Stimulated activated naive CD4-positive, alpha-beta T cell treated with Interleukin-2 at 50 U/mL for 16 hours (primary cell): ENCODE results near the gene DLX6.

Source experiments
- DNase-seq: peaks from one replicate; lab custom pipeline; 2025; lab: John Stamatoyannopoulos, UW

DLX6 gene

DNA sequence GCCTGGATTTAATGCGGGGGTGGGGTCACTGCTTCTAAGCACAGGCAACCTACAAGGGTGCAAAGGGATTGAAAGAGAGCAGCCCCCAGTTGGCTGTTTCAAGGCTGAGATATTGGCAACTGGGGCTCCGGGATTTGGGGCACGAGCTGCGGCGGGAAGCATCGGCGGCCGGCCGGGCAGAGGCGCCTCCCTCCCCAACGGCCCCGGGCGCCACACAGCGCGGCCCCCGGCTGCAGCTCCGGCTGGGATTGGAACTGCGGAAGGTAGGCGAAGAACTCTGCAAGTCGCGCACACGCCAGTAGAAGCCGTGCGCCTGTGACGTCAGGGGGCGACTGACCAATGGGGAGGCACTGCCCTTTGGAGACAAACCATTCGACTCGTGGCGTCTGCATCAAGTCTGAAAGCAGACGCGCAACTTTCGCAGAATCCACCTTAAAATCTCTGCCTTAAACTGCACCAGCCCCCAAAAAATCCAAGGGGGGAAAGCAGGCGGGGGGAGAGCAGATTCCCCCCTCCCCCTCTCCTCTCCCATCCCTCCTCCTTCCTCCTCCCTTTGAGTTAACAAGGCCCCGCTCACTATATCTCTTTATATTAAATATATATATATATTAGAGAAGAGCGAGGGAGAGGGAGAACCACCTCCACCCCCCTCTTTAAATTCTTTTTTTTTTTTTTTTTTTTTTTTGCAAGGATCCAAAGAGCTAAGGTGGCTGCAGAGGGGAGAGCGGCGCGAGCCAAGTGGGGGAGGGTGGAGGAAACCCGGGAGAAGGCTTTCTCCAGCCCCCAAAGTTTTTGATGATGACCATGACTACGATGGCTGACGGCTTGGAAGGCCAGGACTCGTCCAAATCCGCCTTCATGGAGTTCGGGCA lies at the start of gene DLX6:
DLX6 (plus strand) TSS at position 371 of the 872 bp plus-strand sequence; CDS start at position 796, 425 bp downstream.
- no peak for DNase-seq

GRCh38 chr7:96959135-96959534 lies 46.2 kb upstream of the DLX6 start:
- DNase-seq: no peak

- no peak for DNase-seq
These were observed 43.0 kb upstream of the DLX6 start for GRCh38 chr7:96962221-96962885.

GRCh38 chr7:96968981-96969380 lies 36.4 kb upstream of the DLX6 start:
- no peak for DNase-seq

DNA sequence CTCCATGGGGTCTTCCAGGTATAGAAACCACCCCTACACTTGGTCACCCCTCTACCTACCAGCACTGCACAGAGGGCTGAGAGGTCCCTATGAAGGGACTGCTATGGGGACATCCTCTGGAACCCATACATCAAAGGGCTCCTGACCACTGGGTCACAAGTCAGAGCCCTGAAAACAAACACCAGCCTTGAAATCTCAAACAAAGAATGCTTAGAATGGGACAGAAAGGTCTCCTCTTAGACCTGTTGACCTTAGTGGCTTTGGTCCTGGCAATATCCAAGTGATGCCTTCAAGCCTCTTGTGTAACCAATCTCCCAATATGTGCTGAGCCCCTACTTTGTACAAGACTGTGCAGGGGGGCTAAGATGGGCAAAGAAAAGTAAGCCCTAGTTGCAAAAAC lies 34.6 kb upstream of the DLX6 start:
- no peak for DNase-seq

DNA sequence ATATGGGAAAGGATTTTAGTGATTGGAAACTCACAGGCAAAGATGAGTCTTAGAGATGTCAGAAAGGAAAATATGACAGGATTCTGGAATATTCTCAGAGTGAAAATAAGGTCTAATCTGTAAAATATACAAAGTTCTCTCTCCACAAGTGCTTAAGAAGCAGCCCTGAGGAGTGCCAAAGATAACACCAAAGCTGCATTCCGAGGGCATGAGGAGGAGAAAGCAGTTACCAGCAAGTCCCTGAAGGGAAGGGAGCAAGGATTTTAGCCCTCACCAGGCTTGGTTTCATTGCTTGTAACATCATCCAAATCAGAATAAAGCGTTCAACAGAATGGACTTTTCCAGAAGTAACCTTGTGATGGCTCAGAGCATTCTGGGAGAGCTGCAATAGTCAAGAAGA lies 31.4 kb upstream of the DLX6 start:
- no peak for DNase-seq

- DNase-seq: no peak
These were observed 29.2 kb upstream of the DLX6 start for GRCh38 chr7:96976106-96976505.

DNA sequence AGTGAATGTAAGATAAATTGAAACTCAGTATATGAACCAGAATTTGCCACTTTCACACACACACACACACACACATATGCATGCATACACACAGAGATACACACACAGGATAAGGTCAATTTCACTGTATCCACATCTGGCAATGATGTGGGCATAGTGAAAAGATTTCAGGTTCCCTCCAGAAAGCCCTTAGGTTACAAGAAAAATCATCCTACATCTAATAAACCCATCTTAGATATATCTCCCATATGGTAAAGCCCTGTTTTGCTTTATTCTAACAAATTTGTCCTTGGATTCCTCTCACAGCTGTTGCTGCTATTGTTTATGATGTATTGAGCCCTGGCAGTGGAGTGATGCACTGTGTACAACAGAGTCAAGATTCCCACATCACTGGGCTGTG lies 27.9 kb upstream of the DLX6 start:
- no peak for DNase-seq

- DNase-seq: no peak
These were observed 25.6 kb upstream of the DLX6 start for GRCh38 chr7:96979551-96980276.

DNA sequence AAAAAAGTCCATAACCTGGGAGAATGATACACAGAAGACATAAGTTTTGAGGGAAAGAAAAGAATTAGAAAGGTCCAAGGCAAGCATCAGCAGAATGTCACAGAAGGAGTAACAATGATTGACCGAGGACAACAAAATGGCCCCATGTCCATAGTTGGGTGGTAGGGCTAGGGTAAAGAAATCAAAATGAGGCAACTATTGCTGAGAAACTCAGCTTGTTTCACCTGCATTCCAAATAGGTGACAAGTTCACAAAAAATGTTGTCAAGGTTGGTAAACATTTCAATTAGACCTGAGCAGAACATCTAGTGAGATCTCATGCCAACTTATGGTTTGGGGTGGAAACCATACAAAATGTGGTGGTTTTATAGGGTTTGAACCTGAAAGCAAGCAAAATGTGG lies 22.8 kb upstream of the DLX6 start:
- DNase-seq: no peak

GRCh38 chr7:96985992-96986391 lies 19.4 kb upstream of the DLX6 start:
- DNase-seq: no peak

DNA sequence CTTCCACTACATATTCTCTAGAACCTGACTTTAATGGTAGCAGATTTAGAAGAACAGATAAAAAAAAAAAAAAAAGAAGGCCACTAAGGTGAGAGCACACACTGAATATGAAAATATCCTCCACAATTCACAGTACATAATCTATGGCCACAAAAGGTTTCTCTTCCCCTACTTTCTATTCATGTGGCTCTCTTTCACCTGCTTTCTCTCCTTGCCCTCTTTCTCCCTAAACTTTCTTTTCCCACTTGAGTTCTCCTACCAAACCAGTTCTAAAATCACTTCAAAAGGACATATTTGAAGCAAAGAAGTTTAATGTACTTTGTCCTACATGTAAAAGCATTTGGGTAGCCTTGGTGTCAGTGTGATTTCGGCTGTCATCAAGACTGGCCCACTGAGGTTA lies 18.5 kb upstream of the DLX6 start:
- DNase-seq: no peak

DNA sequence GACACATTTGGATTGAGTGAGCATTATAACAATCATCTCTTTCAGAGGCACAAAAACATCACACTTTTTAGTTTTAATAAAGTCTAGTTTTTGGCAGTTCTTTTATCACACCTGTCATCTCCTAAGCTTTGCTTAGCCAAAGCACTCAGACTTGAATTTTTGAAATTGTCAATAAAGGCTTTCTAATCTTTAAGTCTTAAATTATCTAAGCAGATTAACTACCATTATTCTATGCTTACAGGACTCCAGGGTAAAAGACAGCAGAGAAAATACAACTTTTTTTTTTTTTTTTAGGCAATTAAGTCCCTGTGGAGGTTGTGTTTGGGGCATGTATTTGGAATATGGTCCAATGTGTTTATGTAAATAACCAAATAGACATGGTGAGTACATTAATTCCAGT lies 17.6 kb upstream of the DLX6 start:
- DNase-seq: no peak

DNA sequence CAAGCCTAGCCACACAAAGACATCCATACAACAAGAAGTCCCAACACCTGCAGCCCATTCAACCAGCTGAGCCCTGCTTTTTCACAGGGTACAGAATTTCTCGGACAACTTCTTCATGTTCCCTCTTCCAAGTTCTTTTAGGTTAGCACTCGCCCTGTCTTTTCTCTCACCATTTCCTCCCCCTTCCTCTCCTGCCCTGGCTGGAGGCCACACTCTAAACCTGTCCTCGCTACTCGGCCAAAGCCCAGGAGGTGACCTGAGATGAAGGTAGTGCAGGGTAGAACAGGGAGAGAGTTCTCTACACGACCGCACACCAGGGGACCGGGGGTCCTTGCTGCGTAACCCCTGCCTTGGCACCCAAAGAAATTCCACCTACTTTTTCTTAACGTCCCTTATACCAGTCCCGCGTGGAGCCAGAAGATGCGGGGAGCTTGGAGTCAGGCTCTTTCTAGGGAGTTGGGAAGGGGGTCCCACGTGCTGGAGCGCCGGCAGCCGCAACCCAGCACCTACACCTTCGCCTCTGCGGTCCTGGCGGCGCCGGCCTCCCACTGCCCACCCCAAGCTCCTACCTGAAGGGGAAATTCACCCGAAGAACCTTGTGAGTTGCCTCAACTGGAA lies 16.0 kb upstream of the DLX6 start:
- DNase-seq: no peak

GRCh38 chr7:96989859-96990317 lies 15.5 kb upstream of the DLX6 start:
- DNase-seq: no peak

DNA sequence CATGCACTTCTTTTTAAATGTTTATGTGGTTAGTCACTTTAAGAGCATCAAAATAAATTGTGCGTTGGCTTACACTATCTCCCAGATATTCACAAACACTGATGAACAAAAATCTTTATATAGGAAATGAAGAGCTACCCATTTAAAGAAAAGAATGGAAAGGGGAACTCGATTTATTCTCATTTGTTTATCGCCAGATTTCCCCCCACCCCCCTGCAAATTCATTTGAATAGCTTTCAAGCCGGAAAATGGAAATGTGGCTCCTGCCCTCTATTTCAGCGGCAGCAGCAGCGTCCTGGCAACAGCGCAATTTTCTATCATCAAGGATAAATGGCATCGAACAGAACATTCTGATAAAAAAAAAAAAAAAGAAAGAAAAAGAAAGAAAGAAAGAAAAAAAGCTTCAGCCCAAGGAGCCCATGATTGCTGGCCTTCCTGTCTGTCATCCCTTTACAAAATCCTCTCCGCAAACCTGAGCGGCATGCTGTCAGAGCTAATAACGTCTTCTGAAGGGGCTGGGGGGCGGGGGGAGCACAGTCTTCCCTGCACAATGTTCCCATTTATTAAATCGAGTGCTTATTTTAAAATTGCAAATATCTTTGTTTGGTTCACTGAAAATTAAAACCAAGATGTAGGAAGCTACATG lies 13.7 kb upstream of the DLX6 start:
- DNase-seq: no peak

GRCh38 chr7:96992192-96993005 lies 13.0 kb upstream of the DLX6 start:
- DNase-seq: no peak

GRCh38 chr7:96993094-96993865 lies 12.1 kb upstream of the DLX6 start:
- no peak for DNase-seq

GRCh38 chr7:96993980-96994379 lies 11.4 kb upstream of the DLX6 start:
- DNase-seq: no peak
